ENCODE measurements around the gene LSM14A. TPM values are rescaled to one million over a fixed set of nuclear protein-coding genes. Genes with fewer than 3 reads are reported as not detected.
"Not testable (repeated sequence)": the region's sequence is repeated elsewhere in the genome, so short reads cannot be mapped to it uniquely, and the experiment has no call there.

Gene LSM14A
- total RNA-seq, 4 donors from 2014 or later, result 68.4 to 117 (median 98.1) TPM

DNA sequence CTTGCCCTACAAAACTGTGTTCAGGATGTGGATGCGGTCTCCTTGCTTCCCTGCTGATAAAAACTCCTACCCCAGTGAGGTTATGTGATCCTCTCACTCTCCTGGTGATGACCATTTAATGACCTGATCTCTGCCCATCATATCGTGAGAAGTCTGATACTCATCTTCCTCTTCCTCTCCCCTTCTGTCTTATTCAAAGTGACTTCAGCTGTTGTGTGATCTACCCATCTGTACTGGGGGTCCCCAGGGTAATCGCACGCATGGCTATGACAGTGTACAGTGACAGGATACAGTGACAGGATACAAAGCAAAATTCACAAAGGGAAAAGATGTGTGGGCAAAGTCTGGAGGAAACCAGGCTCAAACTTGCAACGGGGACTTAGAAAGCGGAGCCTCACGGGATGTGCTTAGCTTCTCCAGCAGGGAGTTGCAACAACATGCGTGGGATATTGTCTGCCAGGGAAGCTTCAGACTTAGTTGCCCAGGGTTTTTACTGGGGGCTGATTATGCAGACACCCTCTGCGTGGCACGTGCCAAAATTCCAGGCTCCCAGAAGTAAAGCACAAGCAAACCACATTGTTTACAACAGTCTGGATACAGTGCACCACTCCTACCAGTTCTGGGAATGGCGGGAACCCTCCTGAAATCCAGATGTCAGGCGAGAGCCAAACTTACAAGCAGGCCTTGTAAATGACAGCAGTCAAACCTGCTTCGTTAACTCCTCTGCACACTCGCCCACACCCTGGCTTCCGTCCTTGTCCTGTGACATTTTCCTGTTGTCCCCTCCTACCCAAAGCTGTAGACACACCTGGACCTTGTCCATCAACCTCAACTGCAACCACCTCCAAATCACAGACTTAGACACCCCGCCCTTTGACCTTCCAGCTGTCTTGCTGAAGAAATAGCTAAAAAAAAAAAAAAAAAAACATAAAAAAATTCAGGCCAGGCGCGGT, 64.0 kb downstream of the LSM14A start:
- H3K27me3 ChIP-seq, result no peaks in the 10 kb centered on the region
- H3K4me3 ChIP-seq, result no peak overlapping the region
- H3K36me3 ChIP-seq, result peaks cover 0 to under 1% (median 0%) of the 10 kb centered on the region in 3 donors
- H3K4me1 ChIP-seq, result peaks cover 0 to 46% (median 16%) of the 10 kb centered on the region in 4 donors
- H3K9me3 ChIP-seq, result no peaks in the 10 kb centered on the region
- H3K27ac ChIP-seq, result peak overlapping the region in 2 of 4 donors; percentile 69 to 76
- DNase-seq (ENCODE audit: low spot score in 2 of 2), result no peak
- WGBS, 2 donors, result 59 to 64% methylated on average over 18 of the region's 18 CpGs
- TF ChIP-seq POLR2A (IDR thresholded peaks at IDR 0.05) (no peak), EP300 (IDR thresholded peaks at IDR 0.05) (peak in 1 of 2 donors; percentile 64)

GRCh38 chr19:34237283-34237682, 65.0 kb downstream of the LSM14A start:
- WGBS, 2 donors, result 73 to 88% methylated on average over 3 of the region's 3 CpGs
- TF ChIP-seq POLR2A (IDR thresholded peaks at IDR 0.05) (no peak), EP300 (IDR thresholded peaks at IDR 0.05) (no peak)
- no peak overlapping the region for H3K4me3 ChIP-seq
- peak overlapping the region in 1 of 4 donors; percentile 50 for H3K27ac ChIP-seq
- H3K36me3 ChIP-seq, result no peaks in the 10 kb centered on the region
- DNase-seq (ENCODE audit: low spot score in 2 of 2), result no peak
- H3K4me1 ChIP-seq, result peaks cover 0 to 37% (median 14%) of the 10 kb centered on the region in 4 donors
- no peaks in the 10 kb centered on the region for H3K9me3 ChIP-seq
- H3K27me3 ChIP-seq, result no peaks in the 10 kb centered on the region

DNA sequence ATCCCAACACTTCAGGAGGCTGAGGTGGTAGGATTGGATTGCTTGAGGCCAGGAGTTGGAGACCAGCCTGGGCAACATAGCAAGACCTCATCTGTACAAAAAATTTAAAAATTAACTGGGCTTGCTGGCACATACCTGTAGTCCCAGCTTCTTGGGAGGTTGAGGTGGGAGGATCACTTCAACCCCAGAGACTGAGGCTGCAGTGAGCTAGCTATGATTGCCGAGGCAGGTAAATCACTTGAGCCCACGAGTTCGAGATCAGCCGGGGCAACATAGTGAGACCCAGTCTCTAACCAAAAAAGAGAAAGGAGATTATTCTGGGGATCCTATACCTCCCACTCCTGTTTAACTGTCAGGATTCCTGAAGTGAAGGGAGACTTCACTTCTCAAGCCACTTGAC, 65.6 kb downstream of the LSM14A start:
- WGBS, 2 donors, result 79 to 95% methylated on average over 4 of the region's 4 CpGs
- no peak overlapping the region for H3K27ac ChIP-seq
- H3K36me3 ChIP-seq, result no peaks in the 10 kb centered on the region
- peaks cover 0 to 30% (median 10%) of the 10 kb centered on the region in 4 donors for H3K4me1 ChIP-seq
- TF ChIP-seq EP300 (IDR thresholded peaks at IDR 0.05), result no peak
- no peaks in the 10 kb centered on the region for H3K9me3 ChIP-seq
- no peak for DNase-seq (ENCODE audit: low spot score in 2 of 2)
- no peaks in the 10 kb centered on the region for H3K27me3 ChIP-seq
- H3K4me3 ChIP-seq, result no peak overlapping the region

GRCh38 chr19:34241513-34242337, 69.4 kb downstream of the LSM14A start:
- Histone ChIP-seq H3K36me3 (no peaks in the 10 kb centered on the region), H3K4me3 (no peak overlapping the region), H3K9me3 (no peaks in the 10 kb centered on the region), H3K4me1 (peaks cover 0 to 2% (median 0%) of the 10 kb centered on the region in 4 donors), H3K27ac (no peak overlapping the region), H3K27me3 (no peaks in the 10 kb centered on the region)
- 78 to 82% methylated on average over 12 to 13 of the region's 13 CpGs for whole genome bisulfite sequencing, 2 donors
- no peak for DNase-seq (ENCODE audit: low spot score in 2 of 2)
- TF ChIP-seq EP300 (IDR thresholded peaks at IDR 0.05), result no peak
- TF ChIP-seq, protein P1, sequence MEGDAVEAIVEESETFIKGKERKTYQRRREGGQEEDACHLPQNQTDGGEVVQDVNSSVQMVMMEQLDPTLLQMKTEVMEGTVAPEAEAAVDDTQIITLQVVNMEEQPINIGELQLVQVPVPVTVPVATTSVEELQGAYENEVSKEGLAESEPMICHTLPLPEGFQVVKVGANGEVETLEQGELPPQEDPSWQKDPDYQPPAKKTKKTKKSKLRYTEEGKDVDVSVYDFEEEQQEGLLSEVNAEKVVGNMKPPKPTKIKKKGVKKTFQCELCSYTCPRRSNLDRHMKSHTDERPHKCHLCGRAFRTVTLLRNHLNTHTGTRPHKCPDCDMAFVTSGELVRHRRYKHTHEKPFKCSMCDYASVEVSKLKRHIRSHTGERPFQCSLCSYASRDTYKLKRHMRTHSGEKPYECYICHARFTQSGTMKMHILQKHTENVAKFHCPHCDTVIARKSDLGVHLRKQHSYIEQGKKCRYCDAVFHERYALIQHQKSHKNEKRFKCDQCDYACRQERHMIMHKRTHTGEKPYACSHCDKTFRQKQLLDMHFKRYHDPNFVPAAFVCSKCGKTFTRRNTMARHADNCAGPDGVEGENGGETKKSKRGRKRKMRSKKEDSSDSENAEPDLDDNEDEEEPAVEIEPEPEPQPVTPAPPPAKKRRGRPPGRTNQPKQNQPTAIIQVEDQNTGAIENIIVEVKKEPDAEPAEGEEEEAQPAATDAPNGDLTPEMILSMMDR (IDR thresholded peaks at IDR 0.05), result peak in 1 of 5 experiments; percentile 20
- no peak for TF ChIP-seq POLR2A (IDR thresholded peaks at IDR 0.05)

- not testable (repeated sequence) for H3K4me1 ChIP-seq; DNase-seq (ENCODE audit: low spot score in 2 of 2); H3K4me3 ChIP-seq; H3K36me3 ChIP-seq; H3K9me3 ChIP-seq; H3K27ac ChIP-seq; H3K27me3 ChIP-seq
- 93 to 94% methylated on average over 10 of the region's 10 CpGs for WGBS, 2 donors
These were observed 71.0 kb downstream of the LSM14A start for GRCh38 chr19:34243138-34243875.

GRCh38 chr19:34243876-34244578, 71.7 kb downstream of the LSM14A start:
- Histone ChIP-seq H3K4me1 (no peaks in the 10 kb centered on the region), H3K27ac (no peak overlapping the region), H3K36me3 (no peaks in the 10 kb centered on the region), H3K4me3 (no peak overlapping the region), H3K27me3 (no peaks in the 10 kb centered on the region), H3K9me3 (no peaks in the 10 kb centered on the region)
- WGBS, 2 donors, result 88 to 89% methylated on average over 14 to 17 of the region's 17 CpGs
- DNase-seq (ENCODE audit: low spot score in 2 of 2), result no peak
- TF ChIP-seq POLR2A (IDR thresholded peaks at IDR 0.05) (no peak), EP300 (IDR thresholded peaks at IDR 0.05) (no peak)
- TF ChIP-seq, protein P1 (IDR thresholded peaks at IDR 0.05), result no peak
